ENCODE measurements around the gene GSTA4.

GRCh38 chr6:52992980-52993920 lies 1.8 kb downstream of the GSTA4 start:
- TF ChIP-seq, protein P1, sequence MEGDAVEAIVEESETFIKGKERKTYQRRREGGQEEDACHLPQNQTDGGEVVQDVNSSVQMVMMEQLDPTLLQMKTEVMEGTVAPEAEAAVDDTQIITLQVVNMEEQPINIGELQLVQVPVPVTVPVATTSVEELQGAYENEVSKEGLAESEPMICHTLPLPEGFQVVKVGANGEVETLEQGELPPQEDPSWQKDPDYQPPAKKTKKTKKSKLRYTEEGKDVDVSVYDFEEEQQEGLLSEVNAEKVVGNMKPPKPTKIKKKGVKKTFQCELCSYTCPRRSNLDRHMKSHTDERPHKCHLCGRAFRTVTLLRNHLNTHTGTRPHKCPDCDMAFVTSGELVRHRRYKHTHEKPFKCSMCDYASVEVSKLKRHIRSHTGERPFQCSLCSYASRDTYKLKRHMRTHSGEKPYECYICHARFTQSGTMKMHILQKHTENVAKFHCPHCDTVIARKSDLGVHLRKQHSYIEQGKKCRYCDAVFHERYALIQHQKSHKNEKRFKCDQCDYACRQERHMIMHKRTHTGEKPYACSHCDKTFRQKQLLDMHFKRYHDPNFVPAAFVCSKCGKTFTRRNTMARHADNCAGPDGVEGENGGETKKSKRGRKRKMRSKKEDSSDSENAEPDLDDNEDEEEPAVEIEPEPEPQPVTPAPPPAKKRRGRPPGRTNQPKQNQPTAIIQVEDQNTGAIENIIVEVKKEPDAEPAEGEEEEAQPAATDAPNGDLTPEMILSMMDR (conservative IDR thresholded peaks at IDR 0.05; ENCODE audit: low read length) = no peak
- no peak for TF ChIP-seq EZH2phosphoT487 (IDR thresholded peaks at IDR 0.05; ENCODE audit: borderline replicate concordance, low read depth, low read length)
